Activated T-helper 17 cell treated with anti-CD3 and anti-CD28 coated beads, Interleukin-2, amount 50 U/mL, for 72 hours (primary cell): Measurements from ENCODE around the gene PCDHGA8. TPM values are rescaled to one million over a fixed set of nuclear protein-coding genes. Genes with fewer than 3 reads are reported as not detected.
"Not testable (repeated sequence)": the region's sequence is repeated elsewhere in the genome, so short reads cannot be mapped to it uniquely, and the experiment has no call there.

Experiments
- ATAC-seq: fragments of 150-1000 bp; cut with Tn5 transposase; replicated peaks from 2 replicates; pipeline ENCODE4 v1.10.0; 2021; ENCODE audit warnings: mild to moderate bottlenecking, moderate library complexity
- H3K27ac Mint-ChIP-seq: one replicate; pipeline ENCODE4 v1.8.0; 2022; ENCODE audit warnings: mixed read lengths
- H3K27me3 Mint-ChIP-seq: one replicate; pipeline ENCODE4 v1.8.0; 2022; ENCODE audit warnings: mixed read lengths
- H3K36me3 Mint-ChIP-seq: one replicate; pipeline ENCODE4 v1.8.0; 2022; ENCODE audit warnings: low read depth, mild to moderate bottlenecking, mixed read lengths
- H3K4me1 Mint-ChIP-seq: one replicate; pipeline ENCODE4 v1.8.0; 2022; ENCODE audit warnings: mixed read lengths
- H3K4me3 Mint-ChIP-seq: one replicate; pipeline ENCODE4 v1.8.0; 2022; ENCODE audit warnings: mild to moderate bottlenecking, mixed read lengths
- H3K9me3 Mint-ChIP-seq: one replicate; pipeline ENCODE4 v1.8.0; 2022; ENCODE audit warnings: mixed read lengths
- total RNA-seq, 2 donors: library from RNA; stranded (reverse); gene quantifications; one replicate each; pipeline ENCODE4 v1.2.3, GENCODE V29; 2022

PCDHGA8 gene
- total RNA-seq, 2 donors from 2014 or later = not detected

DNA sequence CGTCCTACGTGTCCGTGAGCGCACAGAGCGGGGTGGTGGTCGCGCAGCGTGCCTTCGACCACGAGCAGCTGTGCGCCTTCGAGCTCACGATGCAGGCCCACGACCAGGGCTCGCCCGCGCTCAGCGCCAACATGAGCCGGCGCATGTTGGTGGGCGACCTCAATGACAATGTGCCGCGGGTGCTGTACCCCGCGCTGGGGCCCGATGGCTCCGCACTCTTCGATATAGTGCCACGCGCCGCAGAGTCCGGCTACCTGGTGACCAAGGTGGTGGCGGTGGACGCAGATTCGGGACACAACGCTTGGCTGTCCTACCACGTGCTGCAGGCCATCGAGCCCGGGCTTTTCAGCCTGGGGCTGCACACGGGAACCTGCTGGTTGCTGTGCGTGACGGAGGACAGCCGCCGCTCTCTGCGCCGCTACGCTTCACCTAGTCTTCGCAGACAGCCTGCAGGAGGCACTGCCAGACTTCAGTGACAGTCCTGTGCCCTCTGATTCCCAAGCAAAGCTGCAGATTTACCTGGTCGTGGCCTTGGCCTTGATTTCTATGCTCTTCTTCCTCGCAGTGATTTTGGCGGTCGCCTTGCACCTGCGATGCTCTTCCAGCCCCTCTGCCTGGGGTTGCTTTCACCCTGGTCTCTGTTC, 35.5 kb downstream of the PCDHGA8 start:
- H3K36me3 Mint-ChIP-seq = peaks cover 20% of the 10 kb centered on the region
- no peak overlapping the region for H3K4me3 Mint-ChIP-seq
- H3K27me3 Mint-ChIP-seq = peaks cover 58% of the 10 kb centered on the region
- ATAC-seq = no peak
- H3K9me3 Mint-ChIP-seq = peaks cover 18% of the 10 kb centered on the region
- H3K27ac Mint-ChIP-seq = no peak overlapping the region
- H3K4me1 Mint-ChIP-seq = peaks cover 7% of the 10 kb centered on the region

DNA sequence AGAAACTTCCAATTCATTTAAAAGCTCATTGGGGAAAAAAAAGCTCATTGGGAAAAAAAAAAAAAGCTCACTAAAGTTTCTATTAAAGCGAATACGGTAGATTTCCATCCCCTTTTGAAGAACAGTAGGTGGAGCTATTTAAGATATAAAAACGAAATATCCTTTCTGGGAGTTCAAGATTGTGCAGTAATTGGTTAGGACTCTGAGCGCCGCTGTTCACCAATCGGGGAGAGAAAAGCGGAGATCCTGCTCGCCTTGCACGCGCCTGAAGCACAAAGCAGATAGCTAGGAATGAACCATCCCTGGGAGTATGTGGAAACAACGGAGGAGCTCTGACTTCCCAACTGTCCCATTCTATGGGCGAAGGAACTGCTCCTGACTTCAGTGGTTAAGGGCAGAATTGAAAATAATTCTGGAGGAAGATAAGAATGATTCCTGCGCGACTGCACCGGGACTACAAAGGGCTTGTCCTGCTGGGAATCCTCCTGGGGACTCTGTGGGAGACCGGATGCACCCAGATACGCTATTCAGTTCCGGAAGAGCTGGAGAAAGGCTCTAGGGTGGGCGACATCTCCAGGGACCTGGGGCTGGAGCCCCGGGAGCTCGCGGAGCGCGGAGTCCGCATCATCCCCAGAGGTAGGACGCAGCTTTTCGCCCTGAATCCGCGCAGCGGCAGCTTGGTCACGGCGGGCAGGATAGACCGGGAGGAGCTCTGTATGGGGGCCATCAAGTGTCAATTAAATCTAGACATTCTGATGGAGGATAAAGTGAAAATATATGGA, 38.1 kb downstream of the PCDHGA8 start, which contains the start of gene PCDHGA12:
Gene PCDHGA12 (plus strand): TSS at position 176 of the 782 bp plus-strand sequence. CDS start 253 bp downstream, at position 429.
- no peak for ATAC-seq
- peaks cover 7% of the 10 kb centered on the region for H3K4me1 Mint-ChIP-seq
- peak within 1 kb of the TSS; percentile 67 for H3K4me3 Mint-ChIP-seq
- peaks cover 58% of the 10 kb centered on the region for H3K27me3 Mint-ChIP-seq
- peaks cover 22% of the 10 kb centered on the region for H3K9me3 Mint-ChIP-seq
- H3K36me3 Mint-ChIP-seq = peaks cover 24% of the 10 kb centered on the region
- H3K27ac Mint-ChIP-seq = peak within 1 kb of the TSS; percentile 30

DNA sequence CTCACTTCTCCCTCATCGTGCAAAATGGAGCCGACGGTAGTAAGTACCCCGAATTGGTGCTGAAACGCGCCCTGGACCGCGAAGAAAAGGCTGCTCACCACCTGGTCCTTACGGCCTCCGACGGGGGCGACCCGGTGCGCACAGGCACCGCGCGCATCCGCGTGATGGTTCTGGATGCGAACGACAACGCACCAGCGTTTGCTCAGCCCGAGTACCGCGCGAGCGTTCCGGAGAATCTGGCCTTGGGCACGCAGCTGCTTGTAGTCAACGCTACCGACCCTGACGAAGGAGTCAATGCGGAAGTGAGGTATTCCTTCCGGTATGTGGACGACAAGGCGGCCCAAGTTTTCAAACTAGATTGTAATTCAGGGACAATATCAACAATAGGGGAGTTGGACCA, 38.9 kb downstream of the PCDHGA8 start:
- H3K27me3 Mint-ChIP-seq = peaks cover 57% of the 10 kb centered on the region
- H3K36me3 Mint-ChIP-seq = peaks cover 24% of the 10 kb centered on the region
- H3K4me3 Mint-ChIP-seq = peak overlapping the region; percentile 67
- peaks cover 7% of the 10 kb centered on the region for H3K4me1 Mint-ChIP-seq
- H3K27ac Mint-ChIP-seq = no peak overlapping the region
- peaks cover 22% of the 10 kb centered on the region for H3K9me3 Mint-ChIP-seq
- ATAC-seq = no peak

DNA sequence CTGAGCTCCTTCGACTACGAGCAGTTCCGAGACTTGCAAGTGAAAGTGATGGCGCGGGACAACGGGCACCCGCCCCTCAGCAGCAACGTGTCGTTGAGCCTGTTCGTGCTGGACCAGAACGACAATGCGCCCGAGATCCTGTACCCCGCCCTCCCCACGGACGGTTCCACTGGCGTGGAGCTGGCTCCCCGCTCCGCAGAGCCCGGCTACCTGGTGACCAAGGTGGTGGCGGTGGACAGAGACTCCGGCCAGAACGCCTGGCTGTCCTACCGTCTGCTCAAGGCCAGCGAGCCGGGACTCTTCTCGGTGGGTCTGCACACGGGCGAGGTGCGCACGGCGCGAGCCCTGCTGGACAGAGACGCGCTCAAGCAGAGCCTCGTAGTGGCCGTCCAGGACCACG, 39.9 kb downstream of the PCDHGA8 start:
- H3K27ac Mint-ChIP-seq, ATAC-seq, H3K4me1 Mint-ChIP-seq, H3K4me3 Mint-ChIP-seq: not testable (repeated sequence)
- peaks cover 24% of the 10 kb centered on the region for H3K36me3 Mint-ChIP-seq
- peaks cover 53% of the 10 kb centered on the region for H3K27me3 Mint-ChIP-seq
- peaks cover 22% of the 10 kb centered on the region for H3K9me3 Mint-ChIP-seq

DNA sequence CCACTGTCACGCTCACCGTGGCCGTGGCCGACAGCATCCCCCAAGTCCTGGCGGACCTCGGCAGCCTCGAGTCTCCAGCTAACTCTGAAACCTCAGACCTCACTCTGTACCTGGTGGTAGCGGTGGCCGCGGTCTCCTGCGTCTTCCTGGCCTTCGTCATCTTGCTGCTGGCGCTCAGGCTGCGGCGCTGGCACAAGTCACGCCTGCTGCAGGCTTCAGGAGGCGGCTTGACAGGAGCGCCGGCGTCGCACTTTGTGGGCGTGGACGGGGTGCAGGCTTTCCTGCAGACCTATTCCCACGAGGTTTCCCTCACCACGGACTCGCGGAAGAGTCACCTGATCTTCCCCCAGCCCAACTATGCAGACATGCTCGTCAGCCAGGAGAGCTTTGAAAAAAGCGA, 40.3 kb downstream of the PCDHGA8 start:
- ATAC-seq, H3K4me3 Mint-ChIP-seq, H3K4me1 Mint-ChIP-seq, H3K27ac Mint-ChIP-seq: not testable (repeated sequence)
- Mint-ChIP-seq H3K36me3 (peaks cover 24% of the 10 kb centered on the region), H3K9me3 (peaks cover 22% of the 10 kb centered on the region), H3K27me3 (peaks cover 53% of the 10 kb centered on the region)

DNA sequence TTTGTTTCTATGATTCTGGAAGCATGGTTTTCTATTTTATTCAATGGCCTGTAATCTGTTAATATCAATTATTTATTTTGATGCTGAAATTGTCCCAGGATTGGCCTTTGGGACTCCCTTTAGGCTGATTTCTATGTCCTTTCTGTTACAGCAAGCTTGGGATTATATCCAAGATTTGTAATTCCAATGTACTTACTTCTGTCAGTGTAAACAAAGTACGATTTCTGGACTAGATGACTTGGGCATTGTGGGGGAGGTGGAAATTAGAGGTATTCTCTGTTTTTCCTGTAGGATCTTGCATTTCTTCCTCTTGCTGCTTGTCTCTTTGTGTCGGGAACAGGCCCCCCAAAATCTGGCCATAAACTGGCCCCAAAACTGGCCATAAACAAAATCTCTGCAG, 41.6 kb downstream of the PCDHGA8 start:
- Mint-ChIP-seq H3K27ac (no peak overlapping the region), H3K27me3 (peaks cover 49% of the 10 kb centered on the region), H3K4me1 (peaks cover 7% of the 10 kb centered on the region), H3K4me3 (no peak overlapping the region), H3K36me3 (peaks cover 24% of the 10 kb centered on the region), H3K9me3 (peaks cover 18% of the 10 kb centered on the region)
- no peak for ATAC-seq

DNA sequence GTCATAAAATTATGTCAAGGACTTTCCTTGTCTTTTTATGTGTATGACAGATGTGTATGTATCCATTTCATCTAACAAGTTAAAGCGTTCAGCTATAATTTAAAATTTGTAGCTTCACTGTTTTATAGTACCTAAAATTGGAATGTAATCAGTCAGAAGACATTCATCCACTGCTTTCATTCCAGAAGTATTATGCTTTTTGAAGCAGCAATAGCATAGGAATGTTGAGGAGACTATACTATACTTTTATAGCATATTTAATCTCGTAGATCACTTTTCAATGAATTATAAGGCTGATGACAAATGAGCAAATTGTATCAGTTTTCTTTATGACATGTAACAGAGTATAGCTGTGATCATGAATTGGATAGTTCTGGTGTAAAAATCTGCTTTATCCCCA, 44.8 kb downstream of the PCDHGA8 start:
- Mint-ChIP-seq H3K9me3 (peaks cover 9% of the 10 kb centered on the region), H3K4me1 (no peaks in the 10 kb centered on the region), H3K4me3 (no peak overlapping the region), H3K36me3 (peaks cover 7% of the 10 kb centered on the region), H3K27ac (no peak overlapping the region), H3K27me3 (peaks cover 35% of the 10 kb centered on the region)
- no peak for ATAC-seq

DNA sequence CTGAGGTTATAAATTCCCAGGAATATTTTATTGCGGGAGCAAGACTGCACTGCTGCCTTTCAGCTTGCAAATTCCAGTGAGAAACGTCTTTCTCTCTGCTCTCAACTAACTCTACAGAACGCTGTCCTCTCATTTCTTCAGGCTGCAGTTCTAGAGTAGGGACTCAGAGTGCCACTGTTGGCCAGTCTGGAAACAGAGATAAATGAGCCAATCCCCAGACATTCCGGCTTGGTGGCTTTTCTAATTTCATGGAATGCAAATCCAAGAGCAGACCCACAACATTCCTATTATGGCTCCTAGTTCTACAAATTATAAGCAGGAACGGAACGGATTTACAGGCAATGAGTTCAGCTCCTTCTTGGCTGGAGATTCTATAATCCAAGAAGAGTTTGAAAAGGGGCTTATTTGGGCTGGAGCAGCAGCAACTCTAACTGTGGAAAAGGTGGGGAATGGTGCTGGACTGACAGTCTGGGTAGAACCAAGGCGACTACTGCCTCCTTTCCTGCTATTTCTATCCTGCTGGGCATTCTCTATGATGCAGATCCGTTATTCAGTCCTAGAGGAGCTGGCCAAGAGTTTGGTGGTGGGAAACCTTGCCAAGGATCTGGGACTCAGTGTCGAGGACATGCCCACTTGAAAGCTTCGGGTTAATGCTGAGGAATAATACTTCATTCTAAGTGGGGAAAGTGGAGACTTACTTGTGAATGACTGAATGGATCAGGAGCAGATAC, 47.1 kb downstream of the PCDHGA8 start:
- no peak for ATAC-seq
- no peaks in the 10 kb centered on the region for H3K36me3 Mint-ChIP-seq
- no peaks in the 10 kb centered on the region for H3K4me1 Mint-ChIP-seq

DNA sequence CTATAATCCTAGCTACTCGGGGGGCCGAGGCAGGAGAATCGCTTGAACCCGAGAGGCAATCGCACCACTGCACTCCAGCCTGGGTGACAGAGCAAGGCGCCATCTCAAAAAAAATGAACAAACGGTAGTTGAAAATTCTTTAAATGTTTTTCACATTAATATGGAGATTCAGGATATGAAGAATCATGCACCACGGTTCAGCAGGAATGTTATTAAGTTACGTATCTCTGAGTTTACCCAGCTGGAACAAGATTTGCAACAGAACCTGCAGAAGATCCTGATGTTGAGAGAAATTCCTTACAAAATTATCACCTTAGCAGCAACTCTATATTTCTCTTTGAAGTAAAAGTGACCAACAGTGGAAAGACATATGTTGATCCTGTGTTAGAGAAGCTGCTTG, 47.9 kb downstream of the PCDHGA8 start:
- ATAC-seq = no peak
- Mint-ChIP-seq H3K4me1 (no peaks in the 10 kb centered on the region), H3K36me3 (no peaks in the 10 kb centered on the region), H3K9me3 (peaks cover 3% of the 10 kb centered on the region), H3K27me3 (peaks cover 25% of the 10 kb centered on the region), H3K4me3 (no peak overlapping the region), H3K27ac (no peak overlapping the region)

More for the DNA sequence above, 47.1 kb downstream of the PCDHGA8 start:
- Mint-ChIP-seq H3K27me3 (peaks cover 26% of the 10 kb centered on the region), H3K4me3 (no peak overlapping the region), H3K27ac (no peak overlapping the region), H3K9me3 (peaks cover 3% of the 10 kb centered on the region)

DNA sequence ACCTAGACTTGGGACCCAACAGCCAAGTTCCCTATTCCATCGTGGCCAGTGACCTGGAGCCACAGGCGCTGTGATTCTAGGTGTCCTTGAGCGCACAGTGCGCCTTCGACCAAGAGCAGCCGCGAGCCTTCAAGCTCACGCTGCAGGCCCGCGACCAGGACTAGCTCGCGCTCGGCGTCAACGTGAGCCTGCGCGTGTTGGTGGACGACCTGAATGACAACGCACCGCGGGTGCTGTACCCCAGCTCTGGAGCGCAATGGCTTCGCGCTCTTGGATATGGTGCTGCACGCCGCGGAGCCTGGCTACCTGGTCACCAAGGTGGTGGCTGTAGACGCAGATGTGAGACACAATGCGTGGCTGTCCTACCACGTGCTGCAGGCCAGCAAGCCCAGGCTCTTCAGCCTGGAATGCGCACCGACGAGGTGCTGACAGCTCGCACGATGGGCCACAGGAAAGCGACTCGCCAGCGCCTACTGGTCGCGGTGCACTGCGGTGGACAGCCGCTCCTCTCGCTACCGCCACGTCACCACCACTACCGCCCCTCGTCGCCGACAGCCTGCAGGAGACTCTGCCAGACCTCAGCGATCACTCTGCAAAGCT, 49.2 kb downstream of the PCDHGA8 start:
- Mint-ChIP-seq H3K9me3 (peaks cover 3% of the 10 kb centered on the region), H3K36me3 (no peaks in the 10 kb centered on the region), H3K27ac (no peak overlapping the region), H3K4me3 (no peak overlapping the region), H3K4me1 (no peaks in the 10 kb centered on the region), H3K27me3 (peaks cover 25% of the 10 kb centered on the region)
- ATAC-seq = no peak

Other genes with a start within 250 kb of the PCDHGA8 start
- gene PCDHB6, start 242.6 kb upstream of the PCDHGA8 start, total RNA-seq = not detected
- gene PCDHB7, start 220.0 kb upstream of the PCDHGA8 start, total RNA-seq = not detected
- not detected for gene PCDHB8, start 214.8 kb upstream of the PCDHGA8 start, total RNA-seq
- not detected for gene PCDHB16, start 210.2 kb upstream of the PCDHGA8 start, total RNA-seq
- not detected for gene PCDHB9, start 205.5 kb upstream of the PCDHGA8 start, total RNA-seq
- gene PCDHB10, start 200.3 kb upstream of the PCDHGA8 start, total RNA-seq = not detected
- not detected for gene PCDHB11, start 193.0 kb upstream of the PCDHGA8 start, total RNA-seq
- gene PCDHB12, start 183.9 kb upstream of the PCDHGA8 start, total RNA-seq = not detected
- gene PCDHB13, start 178.7 kb upstream of the PCDHGA8 start, total RNA-seq = under 1 TPM in 1 of 2 donors, not detected in 1; 0.08 TPM
- not detected for gene PCDHB14, start 169.3 kb upstream of the PCDHGA8 start, total RNA-seq
- gene PCDHB15, start 147.2 kb upstream of the PCDHGA8 start, total RNA-seq = not detected
- gene SLC25A2, start 88.6 kb upstream of the PCDHGA8 start, total RNA-seq = under 1 TPM in 1 of 2 donors, not detected in 1; 0.42 TPM
- gene TAF7, start 71.8 kb upstream of the PCDHGA8 start, total RNA-seq = 10 to 100 TPM; 45.3 to 50.4 TPM
- under 1 TPM; 0.09 to 0.16 TPM for gene PCDHGA1, start 62.1 kb upstream of the PCDHGA8 start, total RNA-seq
- not detected for gene PCDHGA2, start 53.9 kb upstream of the PCDHGA8 start, total RNA-seq
- under 1 TPM in 1 of 2 donors, not detected in 1; 0.09 TPM for gene PCDHGA3, start 48.8 kb upstream of the PCDHGA8 start, total RNA-seq
- not detected for gene PCDHGB1, start 42.5 kb upstream of the PCDHGA8 start, total RNA-seq
- under 1 TPM in 1 of 2 donors, not detected in 1; 0.32 TPM for gene PCDHGA4, start 37.6 kb upstream of the PCDHGA8 start, total RNA-seq
- gene PCDHGB2, start 32.6 kb upstream of the PCDHGA8 start, total RNA-seq = under 1 TPM; 0.17 to 0.34 TPM
- under 1 TPM in 1 of 2 donors, not detected in 1; 0.11 TPM for gene PCDHGA5, start 28.5 kb upstream of the PCDHGA8 start, total RNA-seq
- under 1 TPM in 1 of 2 donors, not detected in 1; 0.21 TPM for gene PCDHGB3, start 22.4 kb upstream of the PCDHGA8 start, total RNA-seq
- under 1 TPM; 0.06 to 0.40 TPM for gene PCDHGA6, start 18.7 kb upstream of the PCDHGA8 start, total RNA-seq
- gene PCDHGA7, start 9.9 kb upstream of the PCDHGA8 start, total RNA-seq = under 1 TPM in 1 of 2 donors, not detected in 1; 0.06 TPM
- under 1 TPM; 0.06 to 0.08 TPM for gene PCDHGB4, start 4.9 kb upstream of the PCDHGA8 start, total RNA-seq
- under 1 TPM; 0.09 to 0.24 TPM for gene PCDHGB5, start 5.3 kb downstream of the PCDHGA8 start, total RNA-seq
- gene PCDHGA9, start 10.1 kb downstream of the PCDHGA8 start, total RNA-seq = not detected
- gene PCDHGB6, start 15.4 kb downstream of the PCDHGA8 start, total RNA-seq = under 1 TPM in 1 of 2 donors, not detected in 1; 0.08 TPM
- gene PCDHGA10, start 20.4 kb downstream of the PCDHGA8 start, total RNA-seq = under 1 TPM; 0.06 to 0.08 TPM
- gene PCDHGB7, start 25.0 kb downstream of the PCDHGA8 start, total RNA-seq = under 1 TPM in 1 of 2 donors, not detected in 1; 0.11 TPM
- gene PCDHGA11, start 28.4 kb downstream of the PCDHGA8 start, total RNA-seq = under 1 TPM in 1 of 2 donors, not detected in 1; 0.09 TPM
- not detected for gene PCDHGA12, start 37.9 kb downstream of the PCDHGA8 start, total RNA-seq
- gene PCDHGC3, start 83.3 kb downstream of the PCDHGA8 start, total RNA-seq = under 1 TPM in 1 of 2 donors, not detected in 1; 0.56 TPM
- not detected for gene PCDHGC4, start 92.4 kb downstream of the PCDHGA8 start, total RNA-seq
- gene PCDHGC5, start 96.4 kb downstream of the PCDHGA8 start, total RNA-seq = not detected
- 100 to 1,000 TPM; 186 to 268 TPM for gene DIAPH1, start 226.4 kb downstream of the PCDHGA8 start, total RNA-seq
- gene HDAC3, start 244.2 kb downstream of the PCDHGA8 start, total RNA-seq = 100 to 1,000 TPM; 123 to 174 TPM
- gene RELL2, start 244.4 kb downstream of the PCDHGA8 start, total RNA-seq = 10 to 100 TPM; 16.5 to 29.9 TPM